GM19023 (cell line): ENCODE measurements around the gene GPN1.
"Not testable (repeated sequence)": the region's sequence is repeated elsewhere in the genome, so short reads cannot be mapped to it uniquely, and the experiment has no call there.

Experiments used
- ATAC-seq: cut with Tn5 transposase; IDR thresholded peaks from one replicate; pipeline ENCODE4 v1.9.1; 2021; ENCODE audit warnings: mild to moderate bottlenecking, moderate library complexity; ENCODE audit not compliant: unreplicated experiment

The GPN1 gene

GRCh38 chr2:27664622-27665363 is 35.9 kb downstream of the GPN1 start:
- ATAC-seq, result no peak

DNA sequence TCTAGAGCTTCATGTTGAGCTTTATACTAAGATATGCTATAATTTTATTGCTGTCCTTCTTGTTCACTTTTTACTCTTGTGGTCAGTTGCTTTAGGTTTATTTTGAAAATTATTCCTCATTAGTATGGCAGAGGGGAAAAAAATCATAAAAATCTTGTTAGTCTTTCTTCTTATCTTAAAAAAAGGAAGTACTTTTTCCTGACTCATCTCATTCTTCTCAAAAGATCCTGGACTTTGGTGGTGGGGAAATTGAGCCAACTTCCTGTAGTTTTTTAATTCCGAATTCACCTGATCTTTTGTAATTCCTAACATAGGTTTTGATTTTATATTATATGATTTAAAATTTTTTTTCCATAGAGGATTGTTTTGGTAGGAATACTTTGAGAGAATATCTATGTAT is 38.6 kb downstream of the GPN1 start:
- ATAC-seq, result no peak

- ATAC-seq, result no peak
Observed at GRCh38 chr2:27671235-27671634, 42.4 kb downstream of the GPN1 start.

DNA sequence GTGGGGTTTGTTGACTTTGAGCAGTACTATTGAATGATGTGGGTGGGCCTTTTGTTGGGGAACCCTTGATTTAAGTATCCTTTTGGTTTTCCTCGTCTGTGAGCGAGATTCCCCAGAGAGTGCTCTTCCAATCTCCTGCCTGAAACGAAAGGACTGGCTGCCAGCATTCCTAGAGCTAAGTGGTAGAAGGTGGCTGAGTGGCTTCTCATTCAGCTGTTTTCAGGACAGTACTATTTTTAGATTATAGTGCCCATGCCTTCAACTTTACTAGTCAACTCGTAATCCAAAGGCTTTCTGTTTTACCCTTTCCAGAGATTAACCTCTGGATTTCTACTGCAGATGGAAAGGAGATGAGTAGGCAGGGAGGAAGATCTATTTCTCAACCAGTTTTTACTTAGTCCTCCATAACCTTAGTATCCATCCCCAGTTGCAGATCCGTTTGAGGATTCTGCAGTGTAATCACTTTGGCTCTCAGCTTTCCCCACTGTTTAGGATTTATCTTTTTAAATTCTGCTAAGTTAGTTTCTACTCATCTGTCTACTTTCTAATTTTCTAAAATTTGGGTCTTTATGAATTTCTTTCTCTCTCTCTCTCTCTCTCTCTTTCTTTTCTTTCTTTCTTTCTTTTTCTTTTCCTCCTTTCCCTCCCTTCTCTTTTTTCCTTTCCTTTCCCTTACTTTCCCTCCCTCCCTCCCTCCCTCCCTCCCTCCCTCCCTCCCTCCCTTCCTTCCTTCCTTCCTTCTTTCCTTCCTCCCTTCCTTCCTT is 44.1 kb downstream of the GPN1 start:
- ATAC-seq, result no peak

DNA sequence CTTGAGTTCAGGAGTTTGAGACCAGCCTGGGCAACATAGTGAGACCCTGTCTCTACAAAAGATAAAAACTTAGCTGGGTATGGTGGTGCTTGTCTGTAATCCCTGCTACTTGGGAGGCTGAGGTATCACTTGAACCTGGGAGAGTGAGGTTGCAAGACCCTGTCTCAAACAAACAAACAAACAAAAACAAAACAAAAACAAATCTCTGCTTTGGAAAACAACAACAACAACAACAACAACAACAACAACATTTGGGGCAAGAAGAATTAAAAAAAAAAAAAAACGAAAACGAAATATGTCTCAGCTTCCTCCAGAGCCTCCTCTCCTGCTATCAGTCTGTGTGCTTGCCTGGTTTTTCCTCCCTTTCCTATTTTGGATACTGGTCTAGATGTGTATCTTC is 51.7 kb downstream of the GPN1 start:
- ATAC-seq, result no peak

- no peak for ATAC-seq
Observed at GRCh38 chr2:27681841-27682240, 53.0 kb downstream of the GPN1 start.

DNA sequence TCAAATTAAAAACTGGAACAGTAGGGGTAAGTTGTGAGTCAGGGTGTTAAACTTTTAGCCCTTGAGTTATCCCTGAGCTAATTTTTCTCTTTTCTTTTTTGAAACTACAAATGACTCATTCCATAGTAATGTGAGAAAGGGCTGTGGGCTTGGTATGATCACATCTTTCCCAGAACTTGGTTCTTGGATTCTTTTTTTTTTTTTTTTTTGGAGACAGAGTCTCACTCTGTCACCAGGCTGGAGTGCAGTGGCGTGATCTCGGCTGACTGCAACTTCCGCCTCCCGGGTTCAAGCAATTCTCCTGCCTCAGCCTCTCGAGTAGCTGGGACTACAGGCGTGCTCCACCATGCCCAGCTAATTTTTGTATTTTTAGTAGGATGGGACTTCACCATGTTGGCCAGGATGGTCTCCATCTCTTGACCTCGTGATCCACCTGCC is 53.5 kb downstream of the GPN1 start:
- not testable (repeated sequence) for ATAC-seq

DNA sequence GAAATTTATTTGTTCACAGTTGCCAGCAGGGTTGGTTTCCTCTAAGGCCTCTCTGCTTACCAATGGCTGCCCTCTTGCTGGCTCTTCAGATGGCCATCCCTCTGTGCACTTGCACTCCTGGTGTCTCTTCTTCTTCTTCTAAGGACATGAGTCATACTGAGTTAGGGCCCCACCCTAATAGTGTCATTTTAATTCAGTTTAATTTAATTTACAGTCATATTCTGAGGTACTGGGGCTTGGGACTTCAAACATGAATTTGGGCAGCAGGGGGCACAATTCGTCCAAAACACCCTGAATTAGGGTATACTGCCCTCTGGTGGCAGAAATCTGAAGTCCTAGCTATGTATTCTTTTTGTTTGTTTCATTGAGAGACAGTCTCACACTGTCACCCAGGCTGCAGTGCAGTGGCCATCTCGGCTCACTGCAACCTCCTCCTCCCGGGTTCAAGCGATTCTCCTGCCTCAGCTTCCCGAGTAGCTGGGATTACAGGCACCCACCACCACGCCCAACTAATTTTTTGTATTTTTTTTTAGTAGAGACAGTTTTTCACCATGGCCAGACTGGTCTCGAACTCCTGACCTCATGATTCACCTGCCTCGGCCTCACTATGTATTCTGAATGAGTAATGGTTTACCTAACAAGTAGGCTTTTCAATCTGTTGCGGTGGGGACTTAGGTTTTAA is 54.7 kb downstream of the GPN1 start:
- ATAC-seq, result no peak

GRCh38 chr2:27685006-27685405 is 56.2 kb downstream of the GPN1 start:
- ATAC-seq, result not testable (repeated sequence)

DNA sequence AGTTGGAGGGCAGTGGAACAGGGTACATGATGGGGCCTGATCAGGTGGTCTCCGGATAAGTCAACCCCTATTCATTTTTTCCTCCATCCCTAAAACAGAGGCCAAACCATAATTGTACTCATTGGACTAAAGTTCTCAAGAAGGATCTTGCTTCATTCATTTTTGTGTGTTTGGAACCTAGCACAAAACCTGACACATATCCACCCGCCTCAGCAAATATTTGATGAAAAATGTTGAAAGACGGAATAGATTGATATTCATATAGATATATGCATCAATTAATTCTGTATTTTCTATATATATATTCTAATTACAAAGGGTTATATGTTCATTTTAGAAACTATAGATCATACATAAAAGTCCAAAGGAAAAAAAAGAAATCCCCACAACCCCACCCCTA is 56.7 kb downstream of the GPN1 start:
- ATAC-seq, result no peak

GRCh38 chr2:27687232-27687631 is 58.4 kb downstream of the GPN1 start:
- ATAC-seq, result no peak

DNA sequence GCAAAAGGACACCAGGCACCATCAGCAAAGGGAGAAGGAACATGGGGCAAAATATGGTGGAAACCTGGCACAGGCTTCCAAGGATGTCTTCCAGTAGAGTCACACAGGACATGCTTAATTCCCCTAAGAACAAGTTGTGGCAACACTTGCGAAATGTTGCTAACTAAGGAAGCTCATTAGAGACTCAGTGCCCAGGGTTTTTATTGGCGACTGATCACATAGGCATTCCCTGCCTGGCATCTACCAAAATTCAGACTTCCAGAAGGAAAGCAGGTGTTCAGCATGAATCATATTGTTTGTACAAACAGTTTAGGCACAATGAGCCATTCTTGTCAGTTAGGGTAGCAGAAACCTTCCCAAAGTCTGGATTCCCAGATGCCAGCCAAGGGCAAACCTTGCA is 60.6 kb downstream of the GPN1 start:
- no peak for ATAC-seq

DNA sequence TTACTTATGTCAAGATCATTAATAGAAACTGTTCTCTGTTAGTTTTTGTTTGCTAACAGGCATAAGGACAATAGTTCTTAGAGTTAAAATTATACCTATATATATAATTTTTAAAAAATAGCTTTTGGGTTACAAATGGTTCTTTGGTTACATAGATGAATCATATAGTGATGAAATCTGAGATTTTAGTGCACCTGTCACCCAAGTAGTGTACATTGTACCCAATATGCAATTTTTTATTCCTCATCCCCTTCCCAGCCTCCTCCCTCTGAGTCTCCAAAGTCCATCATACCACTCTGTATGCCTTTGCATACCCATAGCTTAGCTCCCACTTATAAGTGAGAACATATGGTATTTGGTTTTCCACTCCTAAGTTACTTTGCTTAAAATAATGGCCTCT is 61.2 kb downstream of the GPN1 start:
- ATAC-seq, result no peak

- ATAC-seq, result no peak
Observed at GRCh38 chr2:27697660-27698059, 68.8 kb downstream of the GPN1 start.
